Activated gamma-delta T cell treated with anti-CD3 and anti-CD28 coated beads, Interleukin-2, amount 50 U/mL, for 16 hours (primary cell): ENCODE measurements around the gene PRKN.
"Not testable (repeated sequence)": the region's sequence is repeated elsewhere in the genome, so short reads cannot be mapped to it uniquely, and the experiment has no call there.

Source experiments
- DNase-seq: peaks from one replicate; pipeline ENCODE4 v3.0.0-alpha.2; 2020; ENCODE audit warnings: low read depth

Gene PRKN

GRCh38 chr6:161901740-161902426 is 825.7 kb downstream of the PRKN start:
- DNase-seq: no peak

GRCh38 chr6:161894436-161894835 is 833.1 kb downstream of the PRKN start:
- no peak for DNase-seq

- no peak for DNase-seq
Measured at GRCh38 chr6:161891542-161891941, 836.0 kb downstream of the PRKN start.

- DNase-seq: no peak
Measured at GRCh38 chr6:161890832-161891297, 836.7 kb downstream of the PRKN start.

- no peak for DNase-seq
Measured at GRCh38 chr6:161890133-161890831, 837.3 kb downstream of the PRKN start.

GRCh38 chr6:161889324-161889723 is 838.2 kb downstream of the PRKN start:
- DNase-seq: no peak

GRCh38 chr6:161886545-161886944 is 841.0 kb downstream of the PRKN start:
- DNase-seq: not testable (repeated sequence)

- DNase-seq: no peak
Measured at GRCh38 chr6:161884782-161885181, 842.8 kb downstream of the PRKN start.

- no peak for DNase-seq
Measured at GRCh38 chr6:161882196-161882765, 845.3 kb downstream of the PRKN start.

GRCh38 chr6:161880056-161880455 is 847.5 kb downstream of the PRKN start:
- no peak for DNase-seq

GRCh38 chr6:161876231-161876630 is 851.3 kb downstream of the PRKN start:
- no peak for DNase-seq

GRCh38 chr6:161870236-161870901 is 857.2 kb downstream of the PRKN start:
- no peak for DNase-seq

- DNase-seq: no peak
Measured at GRCh38 chr6:161869491-161869890, 858.1 kb downstream of the PRKN start.

- DNase-seq: no peak
Measured at GRCh38 chr6:161866570-161866969, 861.0 kb downstream of the PRKN start.

- not testable (repeated sequence) for DNase-seq
Measured at GRCh38 chr6:161861061-161861460, 866.5 kb downstream of the PRKN start.

GRCh38 chr6:161853657-161854056 is 873.9 kb downstream of the PRKN start:
- no peak for DNase-seq

GRCh38 chr6:161851486-161851885 is 876.1 kb downstream of the PRKN start:
- DNase-seq: not testable (repeated sequence)

GRCh38 chr6:161850562-161850961 is 877.0 kb downstream of the PRKN start:
- DNase-seq: no peak

GRCh38 chr6:161847628-161848027 is 879.9 kb downstream of the PRKN start:
- no peak for DNase-seq

GRCh38 chr6:161844804-161845203 is 882.8 kb downstream of the PRKN start:
- no peak for DNase-seq

- no peak for DNase-seq
Measured at GRCh38 chr6:161843066-161843465, 884.5 kb downstream of the PRKN start.

GRCh38 chr6:161840380-161840779 is 887.2 kb downstream of the PRKN start:
- no peak for DNase-seq
